NOMO-1 treated with DMSO at 0.1 percent for 48 hours (cell line): ENCODE results near the gene REEP6.

ENCODE experiments used
- DNase-seq: peaks from one replicate; lab custom pipeline; 2025; ENCODE audit not compliant: unreplicated experiment; lab: John Stamatoyannopoulos, UW

Gene REEP6

GRCh38 chr19:1540365-1540925, 49.5 kb downstream of the REEP6 start:
- no peak for DNase-seq
